Kidney epithelial cell (primary cell): ENCODE results near the gene RYR3. TPM values are rescaled to one million over a fixed set of nuclear protein-coding genes. Genes with fewer than 3 reads are reported as not detected.

Source experiments
- DNase-seq: peaks from one replicate; pipeline ENCODE4 v3.0.0-alpha.2; 2010; ENCODE audit warnings: low read depth
- H3K27me3 ChIP-seq: 2 replicates; pipeline ENCODE4 v1.6.0; 2011; ENCODE audit warnings: low read length; ENCODE audit not compliant: control insufficient read depth, insufficient read depth
- H3K36me3 ChIP-seq: 2 replicates; pipeline ENCODE4 v1.5.1; 2011; ENCODE audit warnings: low read length; ENCODE audit not compliant: control insufficient read depth, insufficient read depth
- H3K4me3 ChIP-seq: 2 replicates; pipeline ENCODE4 v1.5.1; 2011; ENCODE audit warnings: low read depth, mild to moderate bottlenecking, control low read depth, low read length
- CTCF ChIP-seq: IDR thresholded peaks from 2 replicates; pipeline ENCODE4 v1.5.1; 2011; ENCODE audit warnings: mild to moderate bottlenecking, moderate library complexity, low read length, control low read depth, inconsistent platforms; ENCODE audit not compliant: insufficient read depth, poor library complexity, severe bottlenecking
- total RNA-seq: library from RNA; depleted of rRNA; stranded (reverse); fragments of >200 nt; gene quantifications from 2 replicates; pipeline ENCODE4 v1.2.3, GENCODE V29; 2015

RYR3 gene
- total RNA-seq, 1 donor from 2014 or later = 0.50 TPM

GRCh38 chr15:33396475-33396874, 85.7 kb downstream of the RYR3 start:
- TF ChIP-seq CTCF = no peak
- H3K27me3 ChIP-seq = no peaks in the 10 kb centered on the region
- H3K4me3 ChIP-seq = no peak overlapping the region
- no peak for DNase-seq
- H3K36me3 ChIP-seq = no peaks in the 10 kb centered on the region

GRCh38 chr15:33398555-33398954, 87.8 kb downstream of the RYR3 start:
- no peak for DNase-seq
- no peaks in the 10 kb centered on the region for H3K27me3 ChIP-seq
- H3K4me3 ChIP-seq = no peak overlapping the region
- H3K36me3 ChIP-seq = no peaks in the 10 kb centered on the region
- TF ChIP-seq CTCF = no peak

GRCh38 chr15:33400941-33401340, 90.2 kb downstream of the RYR3 start:
- Histone ChIP-seq H3K27me3 (no peaks in the 10 kb centered on the region), H3K36me3 (no peaks in the 10 kb centered on the region), H3K4me3 (no peak overlapping the region)
- no peak for TF ChIP-seq CTCF
- no peak for DNase-seq

- no peak for TF ChIP-seq CTCF
- DNase-seq = no peak
These were observed 91.8 kb downstream of the RYR3 start for GRCh38 chr15:33402600-33402999.

GRCh38 chr15:33405096-33405495, 94.3 kb downstream of the RYR3 start:
- Histone ChIP-seq H3K4me3 (no peak overlapping the region), H3K27me3 (no peaks in the 10 kb centered on the region), H3K36me3 (no peaks in the 10 kb centered on the region)
- TF ChIP-seq CTCF = no peak
- no peak for DNase-seq

More at GRCh38 chr15:33402600-33402999, 91.8 kb downstream of the RYR3 start:
- Histone ChIP-seq H3K36me3 (no peaks in the 10 kb centered on the region), H3K4me3 (no peak overlapping the region), H3K27me3 (no peaks in the 10 kb centered on the region)
